Mammary epithelial cell (primary cell): ENCODE results near the gene ADCY4.

Experiments used
- EZH2 ChIP-seq: IDR thresholded peaks from 2 replicates; pipeline ENCODE4 v1.6.1; 2012; ENCODE audit warnings: low read length, inconsistent platforms, borderline replicate concordance
- TF ChIP-seq, protein P1 (sequence below), 2 donors: IDR thresholded peaks in 1 of 2; conservative IDR thresholded peaks in 1 of 2; 2 replicates each; pipeline ENCODE4 v1.5.1; 2011 to 2012; ENCODE audit warnings: inconsistent platforms in 2 of 2, low read length in 2 of 2, mild to moderate bottlenecking in 2 of 2, control low read depth in 1 of 2, low read depth in 1 of 2; ENCODE audit not compliant: insufficient read depth in 1 of 2; ENCODE audit errors: extremely low read depth in 1 of 2

DNA sequence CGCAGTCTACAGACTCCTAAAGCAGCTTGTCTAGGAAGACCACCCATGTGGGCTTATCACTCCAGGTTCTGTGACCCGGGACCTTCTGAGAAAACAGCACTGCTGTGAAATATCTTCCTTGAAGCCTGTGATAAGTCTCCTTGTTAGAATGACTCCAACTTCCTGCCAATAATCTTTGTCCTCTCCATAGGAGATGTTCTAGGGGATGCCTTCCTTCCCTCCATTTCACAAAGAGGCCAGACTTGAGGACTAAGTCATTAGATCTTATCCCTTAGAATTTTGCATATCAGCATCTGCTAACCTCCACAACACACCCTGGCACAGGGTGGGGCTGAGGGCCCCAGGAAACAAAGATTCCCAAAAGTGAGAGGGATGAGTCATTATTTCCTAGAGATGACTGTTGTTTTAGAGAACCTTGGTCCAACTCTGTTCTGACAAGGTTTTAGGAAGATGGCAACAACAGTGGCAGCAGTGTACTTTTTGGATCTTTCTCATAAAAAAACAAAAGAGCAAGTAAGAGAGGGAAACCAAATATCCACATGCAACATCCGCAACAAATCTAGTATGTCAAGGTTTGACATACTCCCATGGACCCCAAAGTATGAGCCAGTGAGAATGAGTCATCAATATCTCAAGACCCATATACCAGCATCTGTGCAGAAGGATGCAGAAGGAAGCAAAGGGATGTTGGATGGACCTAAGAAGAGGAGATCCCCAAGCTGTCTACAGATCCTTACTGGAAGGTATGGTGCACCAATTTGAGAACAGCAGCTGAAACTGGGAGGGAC lies 17.5 kb downstream of the ADCY4 start:
- TF ChIP-seq EZH2: no peak
- TF ChIP-seq, protein P1, sequence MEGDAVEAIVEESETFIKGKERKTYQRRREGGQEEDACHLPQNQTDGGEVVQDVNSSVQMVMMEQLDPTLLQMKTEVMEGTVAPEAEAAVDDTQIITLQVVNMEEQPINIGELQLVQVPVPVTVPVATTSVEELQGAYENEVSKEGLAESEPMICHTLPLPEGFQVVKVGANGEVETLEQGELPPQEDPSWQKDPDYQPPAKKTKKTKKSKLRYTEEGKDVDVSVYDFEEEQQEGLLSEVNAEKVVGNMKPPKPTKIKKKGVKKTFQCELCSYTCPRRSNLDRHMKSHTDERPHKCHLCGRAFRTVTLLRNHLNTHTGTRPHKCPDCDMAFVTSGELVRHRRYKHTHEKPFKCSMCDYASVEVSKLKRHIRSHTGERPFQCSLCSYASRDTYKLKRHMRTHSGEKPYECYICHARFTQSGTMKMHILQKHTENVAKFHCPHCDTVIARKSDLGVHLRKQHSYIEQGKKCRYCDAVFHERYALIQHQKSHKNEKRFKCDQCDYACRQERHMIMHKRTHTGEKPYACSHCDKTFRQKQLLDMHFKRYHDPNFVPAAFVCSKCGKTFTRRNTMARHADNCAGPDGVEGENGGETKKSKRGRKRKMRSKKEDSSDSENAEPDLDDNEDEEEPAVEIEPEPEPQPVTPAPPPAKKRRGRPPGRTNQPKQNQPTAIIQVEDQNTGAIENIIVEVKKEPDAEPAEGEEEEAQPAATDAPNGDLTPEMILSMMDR (conservative IDR thresholded peaks at IDR 0.05 in 1 of 2, IDR thresholded peaks at IDR 0.05 in 1 of 2; ENCODE audit: extremely low read depth in 1 of 2, insufficient read depth in 1 of 2, low read depth in 1 of 2, low read length in 2 of 2): no peak
